Thyroid gland (tissue), 4 donors: ENCODE measurements around the gene MYO9B.

Experiments used
- CTCF ChIP-seq, 6 experiments: fragments of 200-600 bp in 3 of 6; fragments of 450-650 bp in 3 of 6; sonication (generic) in 3 of 6; IDR thresholded peaks; one replicate each; pipeline ENCODE4 v1.5.1; 2016 to 2019; ENCODE audit warnings: antibody characterized with exemption in 6 of 6, mild to moderate bottlenecking in 2 of 6, inconsistent platforms in 1 of 6, moderate library complexity in 1 of 6
- POLR2A ChIP-seq, 2 donors: fragments of 450-650 bp; IDR thresholded peaks; one replicate each; pipeline ENCODE4 v1.6.1; 2017; ENCODE audit warnings: antibody characterized with exemption in 2 of 2, mild to moderate bottlenecking in 2 of 2, moderate library complexity in 1 of 2

- TF ChIP-seq CTCF (IDR thresholded peaks at IDR 0.05) (no peak), POLR2A (IDR thresholded peaks at IDR 0.05) (no peak)
Measured at GRCh38 chr19:17235971-17236777, 160.6 kb downstream of the MYO9B start.
